Measurements from ENCODE around the gene ARHGAP20. TPM values are rescaled to one million over a fixed set of nuclear protein-coding genes. Genes with fewer than 3 reads are reported as not detected.
A peak's percentile ranks its signal among the peaks of the same experiment; 100 is the strongest.

ARHGAP20 gene
- polyA plus RNA-seq, 1 donor, result 2.2 TPM

DNA sequence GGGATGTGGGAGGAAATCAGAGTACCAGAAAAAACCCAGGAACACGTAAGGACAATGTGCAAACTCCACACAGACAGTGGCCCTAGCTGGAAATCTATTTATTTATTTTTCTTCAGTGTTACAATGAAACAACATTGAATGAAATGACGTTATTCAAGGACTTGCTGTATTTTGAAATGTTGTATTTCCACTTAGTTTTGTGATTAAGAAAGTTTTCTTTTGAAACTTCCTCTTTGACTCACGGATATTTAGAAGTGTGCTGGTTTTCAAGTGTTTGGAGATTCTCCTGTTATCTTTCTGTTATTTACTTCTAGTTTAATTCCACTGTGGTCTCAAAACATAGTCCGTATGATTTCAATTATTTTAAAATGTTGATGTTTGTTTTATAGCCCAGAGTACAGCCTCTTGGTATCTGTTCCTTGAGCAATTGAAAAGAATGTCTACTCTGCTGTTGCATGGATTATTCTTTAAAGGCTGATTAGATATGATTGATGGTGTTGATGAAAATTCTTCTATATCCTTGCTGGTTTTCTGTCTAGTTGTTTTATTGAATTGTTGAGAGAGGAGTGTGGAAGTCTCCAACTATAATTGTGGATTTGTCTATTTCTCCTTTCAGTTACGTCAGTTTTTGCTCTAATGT is 141.0 kb downstream of the ARHGAP20 start:
- 92% methylated on average over 2 of the region's 5 CpGs for WGBS (ENCODE audit: insufficient coverage, low lambda C conversion rate)
- no peaks in the 10 kb centered on the region for H3K36me3 ChIP-seq (ENCODE audit: control insufficient read depth, insufficient read depth, low read length)

DNA sequence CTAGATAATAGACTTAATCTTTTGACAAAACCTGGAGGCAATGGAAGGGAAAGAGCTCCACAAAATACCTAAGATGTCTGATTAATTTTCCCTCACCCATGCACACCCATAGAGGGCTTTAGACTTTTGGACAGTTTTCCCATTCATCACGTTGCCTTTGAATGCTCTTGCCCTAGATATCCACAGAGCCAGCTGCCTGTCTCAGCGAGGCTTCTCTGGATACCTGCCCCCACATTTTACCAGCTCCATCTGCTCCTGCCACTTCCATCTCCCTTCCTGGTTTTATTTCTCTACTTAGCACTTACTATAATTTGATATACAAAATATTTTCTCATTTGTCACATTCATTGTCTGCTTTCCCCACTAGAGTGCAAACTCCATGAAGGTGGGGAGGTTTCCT is 145.7 kb downstream of the ARHGAP20 start:
- WGBS (ENCODE audit: insufficient coverage, low lambda C conversion rate), result no CpG with 5 or more reads among the region's 2 CpGs
- Histone ChIP-seq H3K9me3 (ENCODE audit: control insufficient read depth, low read depth, low read length) (no peaks in the 10 kb centered on the region), H3K27ac (ENCODE audit: low read length) (no peak overlapping the region), H3K36me3 (ENCODE audit: control insufficient read depth, insufficient read depth, low read length) (no peaks in the 10 kb centered on the region), H3K4me3 (ENCODE audit: low read length) (no peak overlapping the region), H3K27me3 (ENCODE audit: control insufficient read depth, insufficient read depth, low read length) (peaks cover 3% of the 10 kb centered on the region), H3K4me1 (ENCODE audit: control insufficient read depth, insufficient read depth, low read length) (peaks cover 6% of the 10 kb centered on the region)
- DNase-seq, result no peak

More for the DNA sequence above, 141.0 kb downstream of the ARHGAP20 start:
- no peak for DNase-seq
- Histone ChIP-seq H3K27me3 (ENCODE audit: control insufficient read depth, insufficient read depth, low read length) (no peaks in the 10 kb centered on the region), H3K27ac (ENCODE audit: low read length) (no peak overlapping the region), H3K4me1 (ENCODE audit: control insufficient read depth, insufficient read depth, low read length) (no peaks in the 10 kb centered on the region), H3K9me3 (ENCODE audit: control insufficient read depth, low read depth, low read length) (no peaks in the 10 kb centered on the region), H3K4me3 (ENCODE audit: low read length) (no peak overlapping the region)

DNA sequence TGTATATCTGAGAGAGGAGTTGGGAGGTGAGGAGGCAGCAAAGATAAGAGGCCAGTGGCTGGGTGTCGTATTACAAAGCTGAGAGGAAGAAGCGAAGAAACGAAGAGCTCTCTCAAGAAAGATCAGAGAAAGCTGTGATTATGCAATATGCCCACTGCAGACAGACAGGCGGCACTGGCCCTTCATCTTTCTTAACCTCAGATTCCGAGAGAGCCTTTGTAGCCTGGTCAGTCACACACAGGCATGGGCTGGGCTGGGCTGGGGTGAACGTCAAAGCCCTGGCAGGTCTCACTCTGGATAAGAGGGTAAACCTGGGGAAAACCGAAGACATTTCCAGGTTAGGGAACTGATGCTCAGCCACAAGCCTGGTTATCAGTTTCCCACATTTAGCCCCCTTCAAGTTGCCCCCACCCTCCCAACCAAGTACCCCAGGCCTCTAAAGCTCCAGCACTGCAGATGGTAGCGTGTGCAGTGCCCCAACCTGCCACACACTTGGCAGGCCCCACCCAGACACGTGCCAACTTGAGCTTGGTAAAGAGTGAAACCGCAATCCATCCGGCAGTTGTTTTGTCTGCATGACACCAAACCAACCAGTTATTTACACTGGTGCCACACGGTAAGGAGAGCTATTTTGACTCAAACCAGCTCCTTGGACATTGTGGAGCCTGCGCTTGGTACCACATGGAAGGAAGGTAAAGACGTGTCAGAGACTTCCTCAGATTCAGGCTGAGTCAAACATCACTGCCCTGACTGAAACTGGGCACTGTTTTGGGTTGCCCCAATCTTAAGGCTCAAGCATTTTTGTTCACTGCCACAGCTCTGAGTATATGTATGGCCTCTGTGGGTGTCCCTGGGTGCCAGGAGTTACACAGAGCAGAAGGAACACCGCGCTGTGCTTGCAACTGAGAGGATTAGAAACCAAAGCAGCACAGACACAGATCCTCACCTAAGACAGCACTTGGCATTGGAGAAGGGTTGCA is 146.6 kb downstream of the ARHGAP20 start:
- no peak overlapping the region for H3K27ac ChIP-seq (ENCODE audit: low read length)
- DNase-seq, result peak; percentile 48 to 72
- WGBS (ENCODE audit: insufficient coverage, low lambda C conversion rate), result 90% methylated on average over 2 of the region's 16 CpGs

DNA sequence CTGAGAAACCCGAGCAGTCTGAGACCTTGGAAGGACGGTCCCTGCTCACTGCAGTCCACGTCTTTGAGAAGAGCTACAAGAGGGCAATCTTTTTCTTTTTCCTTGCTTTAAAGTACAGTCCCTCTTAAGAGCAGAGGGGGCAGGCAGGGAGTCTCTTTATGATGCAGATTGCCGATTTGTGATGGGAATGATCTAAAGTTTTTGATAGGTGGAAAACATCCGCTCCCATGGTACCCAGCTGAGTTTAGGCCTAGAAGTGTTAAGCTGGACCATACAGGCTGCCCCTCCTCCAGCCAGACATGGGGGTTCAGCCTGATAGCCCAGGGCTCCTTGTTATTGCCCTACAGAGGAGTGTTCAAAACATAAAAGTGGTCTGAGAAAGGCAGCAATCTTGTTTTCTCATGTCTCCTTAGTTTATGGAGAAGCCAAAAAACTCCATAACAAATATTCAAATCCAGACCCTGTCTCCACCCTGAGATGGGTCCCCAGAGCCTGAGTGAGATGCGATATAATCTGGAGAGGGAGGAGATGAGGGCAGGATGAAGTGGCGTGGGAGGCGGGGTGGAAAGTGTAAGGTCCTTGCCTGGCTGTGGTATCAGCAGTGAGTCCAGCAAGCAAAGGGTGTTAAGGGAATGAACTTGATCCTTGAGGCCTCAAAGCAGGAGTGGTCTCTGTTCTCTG is 147.4 kb downstream of the ARHGAP20 start:
- H3K4me1 ChIP-seq (ENCODE audit: control insufficient read depth, insufficient read depth, low read length), result peaks cover 6% of the 10 kb centered on the region
- no CpG with 5 or more reads among the region's 8 CpGs for WGBS (ENCODE audit: insufficient coverage, low lambda C conversion rate)
- H3K36me3 ChIP-seq (ENCODE audit: control insufficient read depth, insufficient read depth, low read length), result no peaks in the 10 kb centered on the region

More for the DNA sequence above, 146.6 kb downstream of the ARHGAP20 start:
- peaks cover 6% of the 10 kb centered on the region for H3K4me1 ChIP-seq (ENCODE audit: control insufficient read depth, insufficient read depth, low read length)
- no peaks in the 10 kb centered on the region for H3K9me3 ChIP-seq (ENCODE audit: control insufficient read depth, low read depth, low read length)
- H3K27me3 ChIP-seq (ENCODE audit: control insufficient read depth, insufficient read depth, low read length), result peaks cover 3% of the 10 kb centered on the region
- no peak overlapping the region for H3K4me3 ChIP-seq (ENCODE audit: low read length)
- no peaks in the 10 kb centered on the region for H3K36me3 ChIP-seq (ENCODE audit: control insufficient read depth, insufficient read depth, low read length)

DNA sequence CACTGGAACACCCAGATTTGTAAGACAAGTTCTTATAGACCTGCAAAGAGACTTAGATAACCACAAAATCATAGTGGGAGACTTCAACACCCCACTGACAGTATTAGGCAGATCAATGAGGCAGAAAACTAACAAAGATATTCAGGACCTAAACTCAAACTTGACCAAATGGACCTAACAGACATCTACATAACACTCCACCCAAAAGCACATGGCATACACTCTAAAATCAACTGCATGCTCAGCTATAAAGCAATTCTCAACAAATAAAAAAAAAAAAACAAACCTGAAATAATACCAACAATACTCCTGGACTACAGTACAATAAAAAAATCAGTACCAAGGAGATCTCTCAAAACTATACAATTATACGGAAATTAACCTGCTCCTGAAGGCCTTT is 167.5 kb downstream of the ARHGAP20 start:
- no peak for DNase-seq
- H3K4me3 ChIP-seq (ENCODE audit: low read length), result no peak overlapping the region
- no peaks in the 10 kb centered on the region for H3K4me1 ChIP-seq (ENCODE audit: control insufficient read depth, insufficient read depth, low read length)
- no peaks in the 10 kb centered on the region for H3K27me3 ChIP-seq (ENCODE audit: control insufficient read depth, insufficient read depth, low read length)
- WGBS (ENCODE audit: insufficient coverage, low lambda C conversion rate), result no CpG with 5 or more reads among the region's 1 CpG
- no peaks in the 10 kb centered on the region for H3K36me3 ChIP-seq (ENCODE audit: control insufficient read depth, insufficient read depth, low read length)
- no peaks in the 10 kb centered on the region for H3K9me3 ChIP-seq (ENCODE audit: control insufficient read depth, low read depth, low read length)
- H3K27ac ChIP-seq (ENCODE audit: low read length), result no peak overlapping the region

More for the DNA sequence above, 147.4 kb downstream of the ARHGAP20 start:
- H3K4me3 ChIP-seq (ENCODE audit: low read length), result no peak overlapping the region
- no peaks in the 10 kb centered on the region for H3K9me3 ChIP-seq (ENCODE audit: control insufficient read depth, low read depth, low read length)
- H3K27me3 ChIP-seq (ENCODE audit: control insufficient read depth, insufficient read depth, low read length), result peaks cover 3% of the 10 kb centered on the region
- no peak for DNase-seq
- no peak overlapping the region for H3K27ac ChIP-seq (ENCODE audit: low read length)

DNA sequence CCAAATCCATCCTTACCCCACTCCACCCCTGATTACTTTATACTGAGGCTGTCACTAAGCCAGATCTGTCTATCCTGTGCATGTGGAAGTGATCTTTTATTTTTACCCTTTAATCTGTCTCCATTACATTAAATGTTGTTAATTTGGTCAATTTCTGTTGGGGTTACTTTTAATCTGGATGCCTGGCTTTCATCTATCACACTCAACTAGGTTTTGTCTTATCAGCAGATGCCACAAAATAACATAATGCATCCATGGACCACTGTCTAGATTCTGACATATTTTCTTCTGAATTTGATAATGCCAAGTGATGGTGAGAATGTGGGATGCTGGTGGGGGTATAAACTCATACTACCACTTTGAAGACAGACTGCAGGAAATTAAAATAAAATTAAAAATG is 174.1 kb downstream of the ARHGAP20 start:
- no peaks in the 10 kb centered on the region for H3K36me3 ChIP-seq (ENCODE audit: control insufficient read depth, insufficient read depth, low read length)
- no peak overlapping the region for H3K27ac ChIP-seq (ENCODE audit: low read length)
- H3K9me3 ChIP-seq (ENCODE audit: control insufficient read depth, low read depth, low read length), result peaks cover 5% of the 10 kb centered on the region
- no peak for DNase-seq
- H3K4me1 ChIP-seq (ENCODE audit: control insufficient read depth, insufficient read depth, low read length), result no peaks in the 10 kb centered on the region
- H3K27me3 ChIP-seq (ENCODE audit: control insufficient read depth, insufficient read depth, low read length), result no peaks in the 10 kb centered on the region
- no peak overlapping the region for H3K4me3 ChIP-seq (ENCODE audit: low read length)

DNA sequence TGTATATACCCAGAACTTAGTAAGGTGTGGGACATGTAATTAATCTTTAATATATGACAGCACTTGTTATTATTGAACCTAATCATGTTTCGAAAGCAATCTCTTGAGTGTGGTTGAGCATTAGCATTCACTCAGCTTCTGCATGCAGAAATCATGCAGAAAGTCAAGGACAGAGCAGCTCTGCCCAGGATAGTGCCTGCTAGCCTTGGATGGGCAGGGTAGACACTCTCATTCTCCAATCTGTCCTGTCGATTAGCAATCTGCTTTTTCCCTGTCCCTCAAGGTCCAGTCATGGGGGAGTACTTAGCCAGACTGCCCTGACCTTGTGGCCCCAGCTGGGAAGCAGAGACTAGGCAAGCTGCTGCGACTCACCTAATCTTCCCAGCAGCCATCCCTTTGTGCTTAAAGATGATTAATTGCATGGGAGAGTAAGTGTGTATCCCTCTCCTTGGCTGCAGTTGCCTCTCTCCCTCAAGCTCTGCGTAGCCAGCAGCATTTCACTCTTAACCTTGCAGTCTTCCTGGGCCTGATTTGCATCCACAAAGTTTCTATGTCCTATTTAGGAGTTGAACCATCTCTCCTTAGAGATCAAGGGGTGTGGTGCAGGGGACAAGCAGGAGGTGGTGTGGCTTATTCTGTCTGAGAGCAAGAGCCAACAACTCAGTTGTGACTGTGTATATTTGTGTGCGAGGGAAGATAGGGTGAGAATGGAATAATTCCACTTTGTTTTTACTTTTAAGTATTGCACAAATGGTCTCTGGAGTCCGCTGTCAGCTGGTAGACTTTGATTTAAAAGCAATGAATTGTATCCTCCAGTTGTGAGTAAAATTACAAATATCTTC is 181.1 kb downstream of the ARHGAP20 start:
- WGBS (ENCODE audit: insufficient coverage, low lambda C conversion rate), result 80% methylated on average over 1 of the region's 6 CpGs
- DNase-seq, result no peak
- Histone ChIP-seq H3K4me1 (ENCODE audit: control insufficient read depth, insufficient read depth, low read length) (no peaks in the 10 kb centered on the region), H3K9me3 (ENCODE audit: control insufficient read depth, low read depth, low read length) (peaks cover 8% of the 10 kb centered on the region), H3K36me3 (ENCODE audit: control insufficient read depth, insufficient read depth, low read length) (no peaks in the 10 kb centered on the region), H3K4me3 (ENCODE audit: low read length) (no peak overlapping the region), H3K27ac (ENCODE audit: low read length) (no peak overlapping the region), H3K27me3 (ENCODE audit: control insufficient read depth, insufficient read depth, low read length) (no peaks in the 10 kb centered on the region)

DNA sequence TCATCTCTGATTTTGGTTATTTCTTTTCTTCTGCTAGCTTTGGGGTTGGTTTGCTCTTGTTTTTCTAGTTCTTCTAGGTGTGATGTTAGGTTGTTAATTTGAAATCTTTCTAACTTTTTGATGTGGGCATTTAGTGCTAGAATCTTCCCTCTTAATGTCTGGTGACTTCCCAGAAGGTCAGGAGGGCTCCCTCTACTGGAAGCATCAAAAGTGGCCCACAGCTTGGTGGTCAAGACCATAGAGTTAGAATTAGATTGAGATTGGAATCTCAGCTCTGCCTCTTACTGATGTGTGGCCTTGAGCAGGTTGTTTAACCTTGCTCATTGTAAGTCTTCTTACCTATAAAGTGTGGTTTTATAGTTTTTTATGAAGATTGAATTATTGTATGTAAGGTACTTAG is 183.2 kb downstream of the ARHGAP20 start:
- H3K9me3 ChIP-seq (ENCODE audit: control insufficient read depth, low read depth, low read length), result peaks cover 3% of the 10 kb centered on the region
- no peak overlapping the region for H3K4me3 ChIP-seq (ENCODE audit: low read length)
- no peaks in the 10 kb centered on the region for H3K27me3 ChIP-seq (ENCODE audit: control insufficient read depth, insufficient read depth, low read length)
- no peaks in the 10 kb centered on the region for H3K36me3 ChIP-seq (ENCODE audit: control insufficient read depth, insufficient read depth, low read length)
- no peak overlapping the region for H3K27ac ChIP-seq (ENCODE audit: low read length)
- DNase-seq, result no peak
- H3K4me1 ChIP-seq (ENCODE audit: control insufficient read depth, insufficient read depth, low read length), result no peaks in the 10 kb centered on the region

DNA sequence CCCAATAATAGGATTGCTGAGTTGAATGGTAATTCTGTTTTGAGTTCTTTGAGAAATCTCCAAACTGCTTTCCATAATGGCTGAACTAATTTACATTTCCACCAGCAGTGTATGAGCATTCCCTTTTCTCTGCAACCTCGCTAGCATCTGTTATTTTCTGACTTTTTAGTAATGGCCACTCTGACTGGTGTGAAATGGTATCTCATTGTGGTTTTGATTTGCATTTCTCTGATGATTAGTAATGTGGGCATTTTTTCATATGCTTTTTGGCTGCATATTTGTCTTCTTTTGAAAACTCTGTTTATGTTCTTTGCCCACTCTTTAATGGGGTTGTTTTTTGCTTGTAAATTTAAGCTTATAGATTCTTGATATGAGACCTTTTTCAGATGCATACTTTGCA is 185.1 kb downstream of the ARHGAP20 start:
- Histone ChIP-seq H3K36me3 (ENCODE audit: control insufficient read depth, insufficient read depth, low read length) (no peaks in the 10 kb centered on the region), H3K4me1 (ENCODE audit: control insufficient read depth, insufficient read depth, low read length) (no peaks in the 10 kb centered on the region), H3K9me3 (ENCODE audit: control insufficient read depth, low read depth, low read length) (peaks cover 8% of the 10 kb centered on the region), H3K27me3 (ENCODE audit: control insufficient read depth, insufficient read depth, low read length) (no peaks in the 10 kb centered on the region), H3K4me3 (ENCODE audit: low read length) (no peak overlapping the region), H3K27ac (ENCODE audit: low read length) (no peak overlapping the region)
- DNase-seq, result no peak
- no CpG with 5 or more reads among the region's 1 CpG for WGBS (ENCODE audit: insufficient coverage, low lambda C conversion rate)

All from large intestine (tissue), 3 donors.